SK-N-SH (cell line): ENCODE data around the gene RPS28.
"Not testable (repeated sequence)": the region's sequence is repeated elsewhere in the genome, so short reads cannot be mapped to it uniquely, and the experiment has no call there.

Experiments used
- CTCF ChIP-seq: fragments of 200-600 bp; sonication (generic); IDR thresholded peaks from 2 replicates; pipeline ENCODE4 v1.6.1; 2017; ENCODE audit warnings: antibody characterized with exemption, mild to moderate bottlenecking, moderate library complexity
- ELF1 ChIP-seq: IDR thresholded peaks from 2 replicates; pipeline ENCODE4 v1.4.0; 2012
- EP300 ChIP-seq, 2 experiments: IDR thresholded peaks; 2 replicates each; pipeline versions ENCODE4 v1.4.0 to v1.6.1; 2012; ENCODE audit warnings: borderline replicate concordance in 1 of 2, low read depth in 1 of 2, low read length in 1 of 2
- EZH2phosphoT487 ChIP-seq: fragments of 200-600 bp; sonication (generic); IDR thresholded peaks from 2 replicates; pipeline ENCODE4 v1.6.1; 2017; ENCODE audit warnings: low read depth, mixed run types, mild to moderate bottlenecking, antibody characterized with exemption, moderate library complexity, borderline replicate concordance
- FOXM1 ChIP-seq: IDR thresholded peaks from 2 replicates; pipeline ENCODE4 v1.4.0; 2012; ENCODE audit warnings: low read depth, mild to moderate bottlenecking
- MAX ChIP-seq: IDR thresholded peaks from 2 replicates; pipeline ENCODE4 v1.4.0; 2012; ENCODE audit warnings: low read depth
- MXI1 ChIP-seq: IDR thresholded peaks from 2 replicates; pipeline ENCODE4 v1.6.1; 2012; ENCODE audit warnings: mild to moderate bottlenecking, low read depth, low read length, improper control_type of control experiment
- PBX3 ChIP-seq: IDR thresholded peaks from 2 replicates; pipeline ENCODE4; 2012
- POLR2AphosphoS5 ChIP-seq: IDR thresholded peaks from 2 replicates; pipeline ENCODE4 v1.6.1; 2012; ENCODE audit warnings: low read depth, low read length
- REST ChIP-seq: IDR thresholded peaks from 2 replicates; pipeline ENCODE4 v1.6.1; 2012; ENCODE audit warnings: mild to moderate bottlenecking, low read depth, low read length, moderate library complexity
- RFX5 ChIP-seq: IDR thresholded peaks from 2 replicates; pipeline ENCODE4 v1.6.1; 2012; ENCODE audit warnings: mild to moderate bottlenecking, improper control_type of control experiment, low read length
- TAF1 ChIP-seq: IDR thresholded peaks from 2 replicates; pipeline ENCODE4 v1.6.1; 2012; ENCODE audit warnings: low read depth, mild to moderate bottlenecking, low read length, moderate library complexity, borderline replicate concordance
- USF1 ChIP-seq: IDR thresholded peaks from 2 replicates; pipeline ENCODE4 v1.4.0; 2012; ENCODE audit warnings: low read depth, borderline replicate concordance

- TF ChIP-seq USF1; ELF1; CTCF; RFX5; REST; FOXM1; EZH2phosphoT487; MXI1; MAX; POLR2AphosphoS5; EP300 (IDR thresholded peaks at IDR 0.05; ENCODE audit: borderline replicate concordance in 1 of 2, low read depth in 1 of 2, low read length in 1 of 2); TAF1; PBX3: not testable (repeated sequence)
Measured at GRCh38 chr19:8276508-8276907, 44.8 kb upstream of the RPS28 start.
